CD4-positive, alpha-beta T cell treated with Interleukin-17A for 1 hour (primary cell): Measurements from ENCODE around the gene EXD3.

ENCODE experiments used
- DNase-seq: peaks from one replicate; pipeline ENCODE4 v3.0.0-alpha.2; 2020

The EXD3 gene

GRCh38 chr9:137278721-137279711, 143.9 kb downstream of the EXD3 start:
- no peak for DNase-seq

- DNase-seq, result no peak
Measured at GRCh38 chr9:137278061-137278701, 144.8 kb downstream of the EXD3 start.

- peak; percentile 34 for DNase-seq
Measured at GRCh38 chr9:137277329-137278041, 145.5 kb downstream of the EXD3 start, which contains the start of gene TOR4A. Gene TOR4A, plus strand, starts transcription at chr9:137277726. Its CDS starts 964 bp downstream, at chr9:137278690.

- DNase-seq, result no peak
Measured at GRCh38 chr9:137276473-137277328, 146.3 kb downstream of the EXD3 start.

GRCh38 chr9:137275588-137276472, 147.1 kb downstream of the EXD3 start:
- DNase-seq, result no peak

- no peak for DNase-seq
Measured at GRCh38 chr9:137275203-137275587, 147.8 kb downstream of the EXD3 start.

- no peak for DNase-seq
Measured at GRCh38 chr9:137273611-137274320, 149.2 kb downstream of the EXD3 start.

- no peak for DNase-seq
Measured at GRCh38 chr9:137273095-137273490, 149.9 kb downstream of the EXD3 start.

GRCh38 chr9:137272241-137273094, 150.5 kb downstream of the EXD3 start:
- DNase-seq, result no peak

- DNase-seq, result no peak
Measured at GRCh38 chr9:137271696-137272076, 151.3 kb downstream of the EXD3 start.

- peak; percentile 33 for DNase-seq
Measured at GRCh38 chr9:137270929-137271695, 151.8 kb downstream of the EXD3 start.

- no peak for DNase-seq
Measured at GRCh38 chr9:137269231-137269772, 153.7 kb downstream of the EXD3 start.

- DNase-seq, result no peak
Measured at GRCh38 chr9:137268538-137269201, 154.3 kb downstream of the EXD3 start.

- DNase-seq, result no peak
Measured at GRCh38 chr9:137267933-137268355, 155.0 kb downstream of the EXD3 start.

GRCh38 chr9:137266585-137267453, 156.1 kb downstream of the EXD3 start:
- no peak for DNase-seq

- DNase-seq, result no peak
Measured at GRCh38 chr9:137266162-137266527, 156.8 kb downstream of the EXD3 start.
